Medulla oblongata (tissue), 1 donor: ENCODE measurements around the gene TREX2.
A peak's percentile ranks its signal among the peaks of the same experiment; 100 is the strongest.

Experiments used
- DNase-seq: peaks from one replicate; pipeline ENCODE4 v3.0.0-alpha.2; 2015; ENCODE audit errors: extremely low spot score

Gene TREX2

GRCh38 chrX:153456161-153456560 lies 10.3 kb upstream of the TREX2 start:
- peak; percentile 25 for DNase-seq

GRCh38 chrX:153455571-153455970 lies 9.7 kb upstream of the TREX2 start:
- DNase-seq, result no peak

- DNase-seq, result no peak
These were observed 9.2 kb upstream of the TREX2 start for GRCh38 chrX:153454901-153455550.

DNA sequence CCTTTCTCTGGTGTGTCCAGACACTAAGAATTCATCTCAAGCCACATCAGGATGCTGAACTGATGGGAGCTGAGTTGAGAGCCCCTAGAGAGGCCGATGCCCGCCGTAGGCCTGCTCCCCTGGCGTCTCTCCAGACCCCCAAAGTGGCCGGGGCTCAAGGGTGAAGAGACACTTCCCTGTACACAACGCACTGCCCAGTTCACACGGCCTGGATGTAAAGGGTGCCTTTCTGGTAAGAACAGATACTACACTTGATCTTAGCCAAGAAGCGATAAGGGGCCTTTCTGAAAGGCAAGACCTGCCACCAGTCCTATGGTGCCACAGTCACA lies 5.1 kb upstream of the TREX2 start:
- no peak for DNase-seq

DNA sequence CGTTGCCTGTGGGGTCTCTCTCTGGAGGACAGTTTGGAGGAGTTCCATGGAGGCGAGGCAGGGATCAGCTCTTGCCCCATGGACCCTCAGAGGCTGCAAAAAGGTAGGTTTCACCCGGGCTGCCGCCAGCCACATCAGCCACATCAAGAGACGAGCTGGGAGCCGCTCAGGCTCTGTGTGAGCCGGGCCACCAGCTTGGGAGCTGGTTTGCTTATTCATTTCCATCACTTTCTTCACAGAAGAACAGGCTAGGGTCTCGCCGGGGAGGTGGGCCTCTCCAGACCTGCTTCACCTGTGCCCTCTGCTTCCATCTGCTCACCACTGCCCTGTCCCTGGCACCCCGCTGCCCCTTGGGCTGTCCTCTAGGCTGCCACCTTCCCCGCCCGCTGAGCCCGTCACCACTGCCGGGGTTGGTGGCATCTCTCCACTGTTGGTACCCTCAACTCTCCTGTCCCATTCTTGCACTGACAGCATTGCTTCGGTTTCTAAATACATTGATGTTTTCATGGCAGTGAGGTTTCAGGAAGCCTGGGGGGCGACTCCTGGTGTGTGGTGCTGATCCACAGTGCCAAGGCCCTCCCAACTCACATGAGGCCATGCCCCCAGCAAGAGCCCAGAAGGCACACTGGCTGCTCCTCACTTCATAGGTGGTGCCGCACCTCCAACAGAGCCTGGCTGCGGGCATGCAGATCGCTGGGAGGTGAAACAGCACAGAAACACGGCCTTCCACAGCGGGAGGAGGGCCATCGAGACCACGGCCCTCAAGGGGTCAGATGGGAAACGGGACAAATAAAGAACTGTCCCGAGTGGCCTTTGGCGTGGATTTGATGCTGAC lies 4.5 kb upstream of the TREX2 start:
- DNase-seq, result no peak

GRCh38 chrX:153449368-153450113 lies 3.7 kb upstream of the TREX2 start:
- DNase-seq, result no peak

- DNase-seq, result no peak
These were observed 2.9 kb upstream of the TREX2 start for GRCh38 chrX:153448556-153449367.

DNA sequence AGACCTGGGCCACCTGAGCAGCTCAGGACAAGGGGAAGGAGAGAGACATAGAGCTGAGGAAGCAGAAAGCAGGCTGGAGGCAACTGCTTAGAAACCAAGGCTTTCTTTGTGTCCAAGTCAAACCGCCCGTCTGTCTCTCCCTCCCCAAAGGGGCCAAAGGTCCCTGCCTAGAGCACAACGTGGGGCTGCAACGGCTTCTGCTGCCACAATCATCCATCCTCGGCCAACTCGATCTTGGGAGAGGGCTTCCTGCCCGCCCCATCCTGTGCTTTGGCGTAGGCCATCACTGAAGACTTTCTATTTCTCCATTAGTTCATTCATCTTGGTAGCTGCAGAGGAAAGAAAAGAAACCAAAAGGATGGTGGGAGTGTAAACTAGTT lies 1.7 kb upstream of the TREX2 start:
- DNase-seq, result no peak

- DNase-seq, result no peak
These were observed 1.2 kb upstream of the TREX2 start for GRCh38 chrX:153446950-153447580.

- DNase-seq, result no peak
These were observed 730 bp upstream of the TREX2 start for GRCh38 chrX:153446636-153446936.

GRCh38 chrX:153445106-153445855 lies 575 bp downstream of the TREX2 start:
- no peak for DNase-seq

DNA sequence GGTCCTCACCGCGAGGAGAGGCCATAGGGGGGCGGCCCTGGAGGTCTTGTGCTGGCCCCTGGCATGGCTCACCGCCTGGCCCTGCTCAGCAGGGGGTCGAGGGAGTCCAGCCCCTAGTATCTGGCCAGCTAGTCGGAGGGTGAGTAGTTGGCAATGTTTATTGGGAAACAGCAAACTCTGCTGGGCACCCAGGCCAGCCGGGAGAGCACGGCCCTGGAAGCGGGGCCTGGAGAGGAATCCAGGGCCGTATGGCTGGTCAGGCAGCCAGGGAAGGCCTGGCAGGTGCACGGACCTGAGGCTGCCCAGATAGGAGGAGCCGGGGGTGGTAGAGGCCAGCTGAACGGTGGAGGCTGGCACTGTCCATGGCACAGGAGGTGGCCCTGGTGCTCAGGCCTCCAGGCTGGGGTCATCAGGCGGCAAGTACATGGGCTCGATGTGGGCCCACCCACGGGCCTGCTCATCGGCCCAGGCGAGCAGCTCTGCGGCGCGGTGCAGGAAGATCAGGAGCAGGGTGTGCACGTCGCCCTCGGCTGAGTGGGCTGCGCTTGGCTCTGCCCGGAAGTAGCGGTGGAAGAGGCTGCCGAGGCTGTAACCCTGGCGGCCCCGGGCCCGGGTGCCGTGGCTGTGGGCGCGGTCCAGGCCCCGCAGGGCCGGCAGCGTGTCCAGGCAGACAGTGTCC lies 1.4 kb downstream of the TREX2 start:
- no peak for DNase-seq

DNA sequence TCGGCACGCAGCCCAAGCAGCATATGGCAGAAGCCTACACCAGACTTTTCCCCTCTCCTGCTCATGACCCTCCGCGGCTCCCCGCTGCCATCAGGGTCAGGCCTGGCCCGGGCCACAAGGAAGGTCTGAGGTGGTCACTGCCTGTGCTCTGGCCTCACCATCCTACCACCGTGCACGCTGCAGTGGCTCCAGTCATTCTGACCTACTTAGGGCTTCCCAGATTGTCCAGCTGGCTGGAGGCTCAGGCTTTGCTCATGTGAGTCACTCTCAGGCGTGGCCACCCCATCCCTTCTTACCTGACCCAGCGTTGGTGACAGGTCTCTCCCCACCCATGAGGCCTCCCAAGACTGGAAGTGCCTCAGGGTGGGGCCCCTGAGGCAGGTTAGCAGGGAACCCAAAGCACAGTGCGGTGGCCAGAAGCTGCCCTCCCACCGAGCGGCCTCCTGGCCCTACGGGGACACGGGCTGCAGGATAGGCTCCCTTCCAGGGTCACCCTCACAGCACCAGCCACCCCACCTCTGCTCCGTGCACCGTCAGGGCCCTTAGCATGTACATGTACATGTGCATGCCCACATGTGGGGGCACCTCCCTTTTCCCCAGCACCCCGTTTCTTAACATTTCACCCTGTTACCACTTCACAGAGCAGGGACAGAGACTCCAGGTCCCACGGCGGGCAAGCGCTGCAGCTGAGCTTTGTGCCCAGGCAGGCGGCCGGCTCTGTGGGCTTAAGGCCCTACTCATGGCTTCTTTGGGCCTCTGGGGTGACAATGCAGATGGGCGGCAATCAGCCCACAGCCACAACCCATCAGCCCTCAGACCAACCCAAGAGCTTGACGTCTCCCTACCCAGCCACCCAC lies 2.2 kb downstream of the TREX2 start:
- no peak for DNase-seq

DNA sequence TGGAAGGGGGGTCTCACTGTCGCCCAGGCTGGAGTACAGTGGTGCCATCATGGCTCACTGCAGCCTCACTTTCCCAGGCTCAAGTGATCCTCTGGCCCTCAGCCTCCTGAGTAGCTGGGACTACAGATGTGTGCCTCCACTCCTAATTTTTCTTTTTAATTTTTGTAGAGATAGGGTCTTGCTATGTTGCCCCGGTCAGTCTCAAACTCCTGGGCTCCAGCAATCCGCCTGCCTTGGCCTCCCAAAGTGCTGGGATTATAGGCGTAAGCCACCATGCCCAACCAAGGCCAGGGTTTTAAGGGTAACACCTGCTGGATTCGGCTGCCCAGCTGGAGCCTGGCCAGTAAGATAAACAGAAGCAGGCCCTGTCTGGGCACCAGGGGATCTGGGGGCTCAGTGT lies 3.4 kb downstream of the TREX2 start:
- no peak for DNase-seq

DNA sequence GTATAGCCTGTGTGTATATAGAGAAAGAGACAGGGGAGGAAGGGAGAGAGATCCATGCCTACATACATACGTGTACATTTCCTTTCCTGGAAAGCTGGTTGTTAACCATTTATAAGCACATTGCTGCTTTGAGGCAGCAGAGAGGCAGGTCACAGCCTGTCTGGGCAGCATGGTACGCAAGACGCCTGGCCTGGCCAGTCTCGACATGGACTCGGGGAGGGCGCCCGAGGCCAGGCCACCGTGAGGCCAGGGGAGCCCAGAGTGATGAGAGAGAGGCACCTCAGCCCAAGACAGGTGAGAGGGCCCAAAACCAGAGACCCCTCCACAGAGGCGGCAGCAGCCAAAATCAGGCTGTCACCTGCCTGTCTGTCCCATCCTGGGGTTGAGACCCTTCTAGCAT lies 3.9 kb downstream of the TREX2 start:
- no peak for DNase-seq

DNA sequence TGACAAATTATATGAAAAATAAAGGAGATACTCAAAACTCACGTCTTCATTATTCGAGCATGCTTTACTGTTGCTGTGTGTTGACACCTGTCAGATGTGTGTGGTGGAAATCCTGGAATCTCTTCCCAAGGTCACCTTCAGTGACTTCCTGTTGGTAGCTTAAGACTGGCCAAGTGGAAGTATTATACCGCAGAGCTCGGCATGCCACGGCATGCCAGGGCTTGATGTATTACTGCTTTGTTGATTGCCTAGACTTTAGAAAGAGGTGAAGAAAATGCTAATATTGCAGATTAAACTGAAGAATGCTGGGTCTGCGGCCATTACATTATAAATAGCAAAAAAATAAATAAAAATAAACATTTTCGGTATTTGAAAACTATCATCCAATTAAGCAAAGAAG lies 4.6 kb downstream of the TREX2 start:
- DNase-seq, result no peak

- DNase-seq, result no peak
These were observed 5.2 kb downstream of the TREX2 start for GRCh38 chrX:153440556-153441135.

DNA sequence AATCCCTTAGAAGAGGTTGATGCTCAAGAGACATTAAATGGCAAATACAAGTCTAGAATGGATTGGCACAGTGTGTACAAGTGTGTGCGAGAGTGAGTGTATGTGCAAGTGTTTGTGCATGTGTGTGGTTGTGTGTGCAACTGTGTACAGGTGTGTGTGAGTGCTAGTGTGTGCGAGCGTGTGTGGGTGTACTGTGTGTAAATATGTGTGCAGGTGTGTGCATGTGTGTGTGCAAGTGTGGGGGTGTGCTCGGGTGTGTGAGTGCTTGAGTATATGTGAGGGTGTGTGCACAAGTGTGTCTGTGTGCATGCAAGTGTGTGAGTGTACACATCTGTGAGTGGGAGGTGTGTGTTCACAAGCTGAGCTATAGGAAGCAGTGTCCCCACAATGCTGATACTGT lies 5.9 kb downstream of the TREX2 start:
- DNase-seq, result no peak

GRCh38 chrX:153438532-153438931 lies 7.3 kb downstream of the TREX2 start:
- DNase-seq, result peak; percentile 6
